HCT116 (cell line): ENCODE measurements around the gene BCL2L15. TPM values are rescaled to one million over a fixed set of nuclear protein-coding genes. Genes with fewer than 3 reads are reported as not detected.

Source experiments
- CEBPB ChIP-seq: IDR thresholded peaks from 2 replicates; pipeline ENCODE4 v1.6.1; 2012; ENCODE audit warnings: low read depth
- EGR1 ChIP-seq: IDR thresholded peaks from 2 replicates; pipeline ENCODE4 v1.6.1; 2012; ENCODE audit warnings: low read depth
- POLR2A ChIP-seq: IDR thresholded peaks from 2 replicates; pipeline ENCODE4 v1.7.0; 2011; ENCODE audit warnings: borderline replicate concordance; ENCODE audit not compliant: insufficient read depth, insufficient read length; ENCODE audit errors: extremely low read depth
- POLR2AphosphoS5 ChIP-seq: IDR thresholded peaks from 2 replicates; pipeline ENCODE4 v1.6.1; 2011; ENCODE audit warnings: mild to moderate bottlenecking, low read depth, low read length, moderate library complexity
- SP1 ChIP-seq: IDR thresholded peaks from 2 replicates; pipeline ENCODE4 v1.6.1; 2012; ENCODE audit warnings: low read depth
- ZFX ChIP-seq: fragments of 450-650 bp; IDR thresholded peaks from 2 replicates; pipeline ENCODE4 v1.6.1; 2017
- total RNA-seq: library from RNA; stranded (reverse); gene quantifications from one replicate; pipeline ENCODE4 v1.2.1, GENCODE V29; 2021; ENCODE audit not compliant: unreplicated experiment
- TF ChIP-seq, protein P1 (sequence below): IDR thresholded peaks from 2 replicates; pipeline ENCODE4 v1.6.1; 2011; ENCODE audit warnings: mild to moderate bottlenecking, low read length, moderate library complexity; ENCODE audit not compliant: insufficient replicate concordance; ENCODE audit errors: extremely low read depth
- TF ChIP-seq, protein P2 (sequence below): IDR thresholded peaks from 2 replicates; pipeline ENCODE4 v1.6.1; 2012; ENCODE audit warnings: low read depth

BCL2L15 gene
- total RNA-seq, 1 experiment from 2014 or later, result 0.54 TPM

DNA sequence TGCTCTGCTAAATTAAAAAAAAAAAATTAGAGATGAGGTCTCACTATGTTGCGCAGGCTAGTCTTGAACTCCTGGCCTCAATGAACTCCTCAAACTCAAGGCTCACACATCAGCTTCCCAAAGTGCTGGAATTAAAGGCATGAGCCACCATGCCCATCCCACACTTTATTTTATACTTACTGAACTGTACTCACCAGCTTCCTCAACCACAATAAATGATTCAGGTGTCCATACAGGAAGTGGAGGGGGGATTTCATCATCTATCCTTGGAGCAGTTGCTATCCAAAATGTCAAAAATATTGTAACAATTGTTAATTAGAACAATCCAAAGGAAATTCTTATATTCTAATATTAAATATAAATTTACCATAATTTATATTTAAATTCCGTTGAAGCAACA, 52.7 kb downstream of the BCL2L15 start (continued):
- TF ChIP-seq, protein P1, sequence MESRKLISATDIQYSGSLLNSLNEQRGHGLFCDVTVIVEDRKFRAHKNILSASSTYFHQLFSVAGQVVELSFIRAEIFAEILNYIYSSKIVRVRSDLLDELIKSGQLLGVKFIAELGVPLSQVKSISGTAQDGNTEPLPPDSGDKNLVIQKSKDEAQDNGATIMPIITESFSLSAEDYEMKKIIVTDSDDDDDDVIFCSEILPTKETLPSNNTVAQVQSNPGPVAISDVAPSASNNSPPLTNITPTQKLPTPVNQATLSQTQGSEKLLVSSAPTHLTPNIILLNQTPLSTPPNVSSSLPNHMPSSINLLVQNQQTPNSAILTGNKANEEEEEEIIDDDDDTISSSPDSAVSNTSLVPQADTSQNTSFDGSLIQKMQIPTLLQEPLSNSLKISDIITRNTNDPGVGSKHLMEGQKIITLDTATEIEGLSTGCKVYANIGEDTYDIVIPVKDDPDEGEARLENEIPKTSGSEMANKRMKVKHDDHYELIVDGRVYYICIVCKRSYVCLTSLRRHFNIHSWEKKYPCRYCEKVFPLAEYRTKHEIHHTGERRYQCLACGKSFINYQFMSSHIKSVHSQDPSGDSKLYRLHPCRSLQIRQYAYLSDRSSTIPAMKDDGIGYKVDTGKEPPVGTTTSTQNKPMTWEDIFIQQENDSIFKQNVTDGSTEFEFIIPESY, result no peak
- no peak for TF ChIP-seq CEBPB
- no peak for TF ChIP-seq POLR2AphosphoS5
- TF ChIP-seq POLR2A, result no peak
- TF ChIP-seq, protein P2, sequence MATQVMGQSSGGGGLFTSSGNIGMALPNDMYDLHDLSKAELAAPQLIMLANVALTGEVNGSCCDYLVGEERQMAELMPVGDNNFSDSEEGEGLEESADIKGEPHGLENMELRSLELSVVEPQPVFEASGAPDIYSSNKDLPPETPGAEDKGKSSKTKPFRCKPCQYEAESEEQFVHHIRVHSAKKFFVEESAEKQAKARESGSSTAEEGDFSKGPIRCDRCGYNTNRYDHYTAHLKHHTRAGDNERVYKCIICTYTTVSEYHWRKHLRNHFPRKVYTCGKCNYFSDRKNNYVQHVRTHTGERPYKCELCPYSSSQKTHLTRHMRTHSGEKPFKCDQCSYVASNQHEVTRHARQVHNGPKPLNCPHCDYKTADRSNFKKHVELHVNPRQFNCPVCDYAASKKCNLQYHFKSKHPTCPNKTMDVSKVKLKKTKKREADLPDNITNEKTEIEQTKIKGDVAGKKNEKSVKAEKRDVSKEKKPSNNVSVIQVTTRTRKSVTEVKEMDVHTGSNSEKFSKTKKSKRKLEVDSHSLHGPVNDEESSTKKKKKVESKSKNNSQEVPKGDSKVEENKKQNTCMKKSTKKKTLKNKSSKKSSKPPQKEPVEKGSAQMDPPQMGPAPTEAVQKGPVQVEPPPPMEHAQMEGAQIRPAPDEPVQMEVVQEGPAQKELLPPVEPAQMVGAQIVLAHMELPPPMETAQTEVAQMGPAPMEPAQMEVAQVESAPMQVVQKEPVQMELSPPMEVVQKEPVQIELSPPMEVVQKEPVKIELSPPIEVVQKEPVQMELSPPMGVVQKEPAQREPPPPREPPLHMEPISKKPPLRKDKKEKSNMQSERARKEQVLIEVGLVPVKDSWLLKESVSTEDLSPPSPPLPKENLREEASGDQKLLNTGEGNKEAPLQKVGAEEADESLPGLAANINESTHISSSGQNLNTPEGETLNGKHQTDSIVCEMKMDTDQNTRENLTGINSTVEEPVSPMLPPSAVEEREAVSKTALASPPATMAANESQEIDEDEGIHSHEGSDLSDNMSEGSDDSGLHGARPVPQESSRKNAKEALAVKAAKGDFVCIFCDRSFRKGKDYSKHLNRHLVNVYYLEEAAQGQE, result no peak
- no peak for TF ChIP-seq SP1
- no peak for TF ChIP-seq EGR1
- no peak for TF ChIP-seq ZFX

Other genes starting within 250 kb of the BCL2L15 start
- 11.4 TPM for gene PHTF1, start 128.1 kb downstream of the BCL2L15 start, total RNA-seq
- 16.6 TPM for gene RSBN1, start 75.1 kb downstream of the BCL2L15 start, total RNA-seq
- gene PTPN22, start 15.9 kb downstream of the BCL2L15 start, total RNA-seq, result 0.17 TPM
- gene AP4B1, start 17.2 kb upstream of the BCL2L15 start, total RNA-seq, result 11.1 TPM
- gene DCLRE1B, start 17.7 kb upstream of the BCL2L15 start, total RNA-seq, result 13.4 TPM
- 40.1 TPM for gene HIPK1, start 41.7 kb upstream of the BCL2L15 start, total RNA-seq
- 0.25 TPM for gene OLFML3, start 91.9 kb upstream of the BCL2L15 start, total RNA-seq